Panc1 (cell line): ENCODE measurements around the gene DAB2IP. TPM values are rescaled to one million over a fixed set of nuclear protein-coding genes. Genes with fewer than 3 reads are reported as not detected.

ENCODE experiments used
- ATAC-seq: fragments of 200-7000 bp; cut with Tn5 transposase; 2 replicates; pipeline ENCODE4 v1.9.1; 2020; ENCODE audit warnings: mild to moderate bottlenecking, moderate library complexity
- BruUV-seq: library from RNA; stranded (reverse); fragments of 400-500 nt; replicated peaks from 2 replicates; lab custom pipeline; 2021; lab: Mats Ljungman, UMichigan
- CTCF ChIA-PET: fragments of 300-600 bp; sonication (Branson Sonifier 250); formaldehyde crosslinking; loops from one replicate; lab custom pipeline; 2022; ENCODE audit warnings: antibody characterized with exemption; lab: Charles Lee
- POLR2A ChIA-PET: fragments of 300-600 bp; sonication (Branson Sonifier 250); formaldehyde crosslinking; loops from one replicate; lab custom pipeline; 2022; ENCODE audit warnings: antibody characterized with exemption; lab: Charles Lee
- DNase-seq: peaks from one replicate; pipeline ENCODE4 v3.0.0-alpha.2; 2010; ENCODE audit warnings: low read depth, low spot score
- H3K27ac ChIP-seq: 2 replicates; pipeline ENCODE4 v1.5.1; 2011; ENCODE audit warnings: mild to moderate bottlenecking, low read length, inconsistent platforms
- H3K27me3 ChIP-seq: fragments of 200-500 bp; sonication (Bioruptor generic); 2 replicates; pipeline ENCODE4 v1.6.0; 2014; ENCODE audit warnings: low read length, inconsistent platforms; ENCODE audit not compliant: control insufficient read depth, insufficient read depth
- H3K36me3 ChIP-seq: fragments of 200-500 bp; sonication (Bioruptor generic); 2 replicates; pipeline ENCODE4 v1.5.1; 2014; ENCODE audit warnings: inconsistent platforms, mild to moderate bottlenecking, low read length, moderate library complexity; ENCODE audit not compliant: control insufficient read depth, insufficient read depth
- H3K4me1 ChIP-seq: 2 replicates; pipeline ENCODE4 v1.5.1; 2011; ENCODE audit warnings: inconsistent platforms, mild to moderate bottlenecking, low read length, moderate library complexity; ENCODE audit not compliant: control insufficient read depth, insufficient read depth
- H3K4me3 ChIP-seq, 2 experiments: 2 replicates each; pipeline ENCODE4 v1.5.1; 2011 to 2012; ENCODE audit warnings: low read depth in 2 of 2, low read length in 2 of 2, mild to moderate bottlenecking in 2 of 2, inconsistent platforms in 1 of 2, moderate library complexity in 1 of 2
- H3K9me3 ChIP-seq: fragments of 200-500 bp; sonication (Bioruptor generic); 2 replicates; pipeline ENCODE4 v1.5.1; 2014; ENCODE audit warnings: low read depth, mild to moderate bottlenecking, inconsistent platforms, low read length, moderate library complexity; ENCODE audit not compliant: control insufficient read depth, insufficient read depth
- CTCF ChIP-seq: fragments of 450-650 bp; IDR thresholded peaks from 2 replicates; pipeline ENCODE4 v1.5.1; 2017; ENCODE audit warnings: mild to moderate bottlenecking
- POLR2AphosphoS5 ChIP-seq: IDR thresholded peaks from 2 replicates; pipeline ENCODE4 v1.6.1; 2012; ENCODE audit warnings: mild to moderate bottlenecking, low read depth, low read length, moderate library complexity
- REST ChIP-seq, 2 experiments: IDR thresholded peaks; 2 replicates each; pipeline ENCODE4 v1.6.1; 2011 to 2012; ENCODE audit warnings: low read depth in 2 of 2, control low read depth in 1 of 2, low read length in 1 of 2, mild to moderate bottlenecking in 1 of 2, moderate library complexity in 1 of 2; ENCODE audit not compliant: insufficient read depth in 1 of 2
- SIN3A ChIP-seq: IDR thresholded peaks from 2 replicates; pipeline ENCODE4 v1.6.1; 2012; ENCODE audit warnings: low read depth, mild to moderate bottlenecking, low read length, moderate library complexity, borderline replicate concordance; ENCODE audit not compliant: insufficient read depth
- TCF7L2 ChIP-seq: IDR thresholded peaks from 2 replicates; pipeline ENCODE4 v1.6.1; 2011; ENCODE audit warnings: mild to moderate bottlenecking, low read depth, low read length, inconsistent platforms
- in situ Hi-C: cut with HindIII; loops from 2 replicates; pipeline ENCODE4 v1.10.0; 2016; ENCODE audit warnings: low sequenced_read_pairs, low pct_unique_long_range_greater_than_20kb
- intact Hi-C: fragments of 100-400 bp; cut with micrococcal nuclease; formaldehyde crosslinking; loops from one replicate; pipeline ENCODE4 v1.10.0; 2022; ENCODE audit not compliant: unreplicated experiment
- total RNA-seq: library from RNA; stranded (reverse); gene quantifications from one replicate; pipeline ENCODE4 v1.2.1, GENCODE V29; 2021; ENCODE audit not compliant: unreplicated experiment

The DAB2IP gene
- total RNA-seq, 1 experiment from 2014 or later: 18.4 TPM

- Histone ChIP-seq H3K4me1 (no peaks in the 10 kb centered on the region), H3K27me3 (no peaks in the 10 kb centered on the region), H3K9me3 (no peaks in the 10 kb centered on the region), H3K4me3 (no peak overlapping the region), H3K36me3 (no peaks in the 10 kb centered on the region), H3K27ac (no peak overlapping the region)
- in situ Hi-C loops: no loop called here
- CTCF ChIA-PET: no interaction called here
- TF ChIP-seq CTCF: no peak
- no peak for TF ChIP-seq SIN3A
- no peak for TF ChIP-seq POLR2AphosphoS5
- no peak for TF ChIP-seq REST (IDR thresholded peaks at IDR 0.05; ENCODE audit: insufficient read depth in 1 of 2, low read depth in 2 of 2, low read length in 1 of 2)
- TF ChIP-seq TCF7L2: no peak
- DNase-seq (no peak), ATAC-seq (no peak)
- POLR2A ChIA-PET: interaction anchor here (0.7 kb wide), 1 partner anchor 34 kb away, joined by 3 read pairs; no protein-coding TSS in a partner anchor
- intact Hi-C loops: no loop called here
- no TSS peak for BruUV-seq
These were observed 171.0 kb downstream of the DAB2IP start for GRCh38 chr9:121822093-121823085.

- intact Hi-C loops: no loop called here
- Histone ChIP-seq H3K27ac (no peak overlapping the region), H3K27me3 (no peaks in the 10 kb centered on the region), H3K9me3 (no peaks in the 10 kb centered on the region), H3K4me1 (no peaks in the 10 kb centered on the region), H3K36me3 (no peaks in the 10 kb centered on the region), H3K4me3 (no peak overlapping the region)
- TF ChIP-seq POLR2AphosphoS5 (no peak), REST (IDR thresholded peaks at IDR 0.05; ENCODE audit: insufficient read depth in 1 of 2, low read depth in 2 of 2, low read length in 1 of 2) (no peak), SIN3A (no peak), CTCF (no peak), TCF7L2 (no peak)
- in situ Hi-C loops: no loop called here
- BruUV-seq: no TSS peak
- ChIA-PET CTCF (no interaction called here), POLR2A (interaction anchor here (0.7 kb wide), 1 partner anchor 33 kb away, joined by 3 read pairs; no protein-coding TSS in a partner anchor)
- DNase-seq: no peak
- no peak for ATAC-seq
These were observed 172.2 kb downstream of the DAB2IP start for GRCh38 chr9:121823451-121824169.
